Raji (cell line): ENCODE measurements around the gene RAB34.

Source experiments
- POLR2A ChIP-seq: IDR thresholded peaks from 2 replicates; pipeline ENCODE4 v1.6.1; 2011; ENCODE audit warnings: low read depth, low read length, control low read depth; ENCODE audit not compliant: insufficient read depth

Gene RAB34

DNA sequence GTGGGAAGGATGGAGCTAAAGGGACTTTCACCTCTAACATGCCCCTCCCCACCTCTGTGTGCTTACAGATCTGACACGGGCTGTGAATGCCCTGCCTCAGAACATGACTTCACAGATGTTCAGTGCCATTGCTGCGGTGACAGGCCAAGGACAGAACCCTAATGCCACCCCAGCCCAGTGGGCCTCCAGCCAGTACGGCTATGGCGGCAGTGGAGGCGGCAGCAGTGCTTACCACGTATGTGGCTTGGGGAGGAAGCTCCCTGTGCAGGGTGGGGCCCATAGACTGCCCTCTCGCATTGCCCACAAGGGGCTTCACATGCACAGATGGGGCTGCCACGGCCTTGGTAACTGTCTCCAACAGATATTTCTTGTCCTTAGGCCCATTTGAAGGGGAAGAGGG, 17.4 kb downstream of the RAB34 start:
- TF ChIP-seq POLR2A: no peak

DNA sequence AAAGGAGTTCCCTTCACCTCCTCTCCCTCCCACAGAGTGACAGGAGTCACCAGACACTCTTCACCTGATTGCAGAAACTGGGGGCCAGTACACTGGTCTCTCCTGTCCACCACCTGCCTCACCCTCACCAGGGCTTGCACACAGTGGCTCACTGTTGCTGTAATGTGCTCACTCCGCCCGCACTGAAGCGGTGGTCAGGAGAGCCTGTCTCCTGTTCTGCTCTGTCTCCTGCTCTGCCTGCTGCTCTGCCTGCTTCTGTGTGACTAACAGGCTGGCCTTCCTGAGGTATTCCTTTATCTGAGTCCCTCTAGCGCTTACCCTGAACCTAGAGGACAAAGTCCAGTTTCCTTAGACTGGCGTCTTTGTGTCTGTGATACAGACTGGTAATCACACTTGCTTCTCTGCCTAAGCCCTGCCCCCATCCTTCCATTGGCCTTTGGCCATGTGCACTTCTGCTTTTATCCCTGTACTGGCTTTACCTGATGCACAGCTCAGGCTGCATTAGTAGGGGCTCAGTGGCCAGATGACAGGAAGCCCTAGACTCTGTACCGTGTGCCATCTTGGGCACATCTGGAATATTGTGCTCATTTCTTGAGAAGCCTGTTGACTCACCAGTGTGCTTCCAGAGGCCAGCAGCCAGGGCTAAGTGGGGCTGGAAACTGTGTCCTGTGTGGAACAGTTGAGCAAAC, 19.3 kb downstream of the RAB34 start:
- TF ChIP-seq POLR2A: no peak

GRCh38 chr17:28693869-28694268, 23.8 kb downstream of the RAB34 start:
- no peak for TF ChIP-seq POLR2A

DNA sequence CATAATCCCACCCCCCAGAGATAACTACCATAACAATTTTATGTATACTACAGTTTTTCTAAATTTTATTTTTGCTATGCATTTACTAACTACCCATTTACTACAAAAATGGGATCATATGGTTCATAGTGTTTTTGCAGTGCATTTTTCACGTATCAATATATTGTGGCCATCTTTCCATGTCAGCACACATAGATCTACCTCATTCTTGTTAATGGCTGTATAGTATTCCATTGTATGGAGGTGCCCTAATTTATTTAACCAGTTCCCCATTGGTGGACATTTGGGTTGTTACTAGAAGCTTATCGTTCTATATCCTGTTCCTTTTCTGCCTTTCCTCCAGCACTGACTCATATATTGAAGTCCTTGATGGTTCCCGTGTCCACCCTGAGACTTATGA, 28.7 kb downstream of the RAB34 start:
- TF ChIP-seq POLR2A: no peak

GRCh38 chr17:28688481-28688880, 29.2 kb downstream of the RAB34 start:
- TF ChIP-seq POLR2A: no peak

GRCh38 chr17:28686296-28686695, 31.4 kb downstream of the RAB34 start:
- no peak for TF ChIP-seq POLR2A

DNA sequence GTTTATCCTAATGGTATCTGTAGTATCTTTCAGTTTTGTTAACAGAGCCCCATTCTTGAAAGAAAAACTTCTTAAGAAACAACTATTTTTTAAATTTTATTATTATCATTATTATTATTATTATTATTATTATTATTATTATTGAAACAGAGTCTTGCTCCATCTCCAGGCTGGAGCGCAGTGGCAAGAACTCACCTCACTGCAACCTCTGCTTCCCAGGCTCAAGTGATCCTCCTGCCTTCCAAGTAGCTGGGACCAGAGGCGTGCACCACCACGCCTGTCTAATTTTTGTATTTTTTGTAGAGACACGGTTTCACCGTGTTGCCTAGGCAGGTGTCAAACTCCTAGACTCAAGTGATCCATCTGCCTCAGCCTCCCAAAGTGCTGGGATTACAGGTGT, 32.3 kb downstream of the RAB34 start:
- TF ChIP-seq POLR2A: no peak

DNA sequence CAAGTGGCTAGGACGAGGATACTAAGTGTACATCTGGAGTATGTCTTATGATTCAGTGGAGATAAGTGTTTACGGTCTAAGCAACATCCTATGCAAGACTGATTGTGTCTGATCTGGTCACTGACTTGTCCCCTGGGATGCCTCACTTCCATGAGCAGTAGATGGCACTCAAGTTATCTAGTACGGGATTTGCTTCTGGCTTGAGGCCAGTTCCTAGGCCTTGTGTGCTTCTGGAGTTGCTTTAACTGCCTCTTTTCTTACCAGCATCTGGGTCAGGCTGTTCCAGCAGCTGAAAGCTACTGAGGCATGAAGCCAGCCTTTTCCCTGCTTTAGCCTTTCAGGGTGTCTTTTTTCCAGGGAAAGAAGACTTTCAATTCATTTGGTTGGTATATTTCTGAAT, 32.7 kb downstream of the RAB34 start:
- TF ChIP-seq POLR2A: no peak

- TF ChIP-seq POLR2A: no peak
Observed at GRCh38 chr17:28682655-28683054, 35.0 kb downstream of the RAB34 start.

- TF ChIP-seq POLR2A: no peak
Observed at GRCh38 chr17:28675980-28676379, 41.7 kb downstream of the RAB34 start.

GRCh38 chr17:28675490-28675889, 42.2 kb downstream of the RAB34 start:
- TF ChIP-seq POLR2A: no peak

DNA sequence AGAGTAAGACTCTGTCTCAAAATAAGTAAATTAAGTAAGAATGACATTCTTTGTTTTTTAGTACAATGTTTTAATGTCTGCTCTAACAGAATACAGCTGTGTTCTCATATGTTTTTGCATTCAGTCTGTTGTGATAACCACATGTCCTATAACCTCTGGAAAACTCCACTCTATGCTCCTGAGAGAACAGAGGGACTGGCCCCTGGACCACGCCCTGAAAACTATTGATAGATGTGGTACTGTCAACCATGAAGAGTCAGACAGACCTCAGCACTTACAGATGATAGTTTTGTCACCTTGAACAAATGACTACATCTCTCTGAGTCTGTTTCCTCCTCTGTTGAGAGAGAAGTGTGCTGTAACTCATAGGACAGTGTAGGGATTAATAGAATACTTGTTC, 47.8 kb downstream of the RAB34 start:
- TF ChIP-seq POLR2A: no peak

GRCh38 chr17:28667870-28668269, 49.8 kb downstream of the RAB34 start:
- TF ChIP-seq POLR2A: no peak

DNA sequence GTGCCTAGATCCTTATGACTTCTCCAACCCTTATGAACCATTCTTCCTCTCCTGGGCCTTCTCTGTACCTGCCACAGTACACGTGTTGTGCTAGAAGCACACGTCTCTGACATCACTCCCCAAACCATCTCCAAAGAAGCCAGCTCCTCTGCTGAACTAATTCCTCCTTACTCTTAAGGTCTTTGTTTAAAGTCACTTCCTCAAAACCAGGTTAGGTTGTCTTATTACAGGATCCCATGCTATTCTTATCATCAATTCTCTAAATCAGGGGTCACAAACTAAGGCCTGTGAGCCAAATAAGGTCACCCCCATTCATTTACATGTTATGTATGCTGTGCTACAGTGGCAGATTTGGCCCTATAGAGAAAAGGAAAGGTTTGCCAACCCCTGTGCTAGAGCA, 51.7 kb downstream of the RAB34 start:
- TF ChIP-seq POLR2A: no peak
